Activated T-cell treated with anti-CD3 and anti-CD28 coated beads, Interleukin-2, amount 50 U/mL, for 24 hours (primary cell): ENCODE data around the gene CCDC17.

ENCODE experiments used
- DNase-seq: peaks from one replicate; pipeline ENCODE4 v3.0.0-alpha.2; 2020
- H3K27ac Mint-ChIP-seq: 2 replicates; pipeline ENCODE4 v1.8.0; 2020; ENCODE audit warnings: mild to moderate bottlenecking, mixed read lengths
- H3K27me3 Mint-ChIP-seq: 2 replicates; pipeline ENCODE4 v1.8.0; 2020; ENCODE audit warnings: mixed read lengths
- H3K36me3 Mint-ChIP-seq: 2 replicates; pipeline ENCODE4 v1.8.0; 2020; ENCODE audit warnings: low read depth, mixed read lengths
- H3K4me1 Mint-ChIP-seq: 2 replicates; pipeline ENCODE4 v1.8.0; 2020; ENCODE audit warnings: low read depth, mixed read lengths
- H3K4me3 Mint-ChIP-seq: 2 replicates; pipeline ENCODE4 v1.8.0; 2020; ENCODE audit warnings: mild to moderate bottlenecking, moderate library complexity, mixed read lengths
- H3K9me3 Mint-ChIP-seq: 2 replicates; pipeline ENCODE4 v1.8.0; 2020; ENCODE audit warnings: mixed read lengths

CCDC17 gene

GRCh38 chr1:45643978-45644377, 20.1 kb upstream of the CCDC17 start:
- no peaks in the 10 kb centered on the region for H3K27me3 Mint-ChIP-seq

GRCh38 chr1:45643321-45643720, 19.5 kb upstream of the CCDC17 start:
- no peaks in the 10 kb centered on the region for H3K9me3 Mint-ChIP-seq

More at GRCh38 chr1:45643978-45644377, 20.1 kb upstream of the CCDC17 start:
- Mint-ChIP-seq H3K4me3 (no peak overlapping the region), H3K9me3 (no peaks in the 10 kb centered on the region), H3K36me3 (peaks cover 77% of the 10 kb centered on the region), H3K27ac (no peak overlapping the region), H3K4me1 (peaks cover 2% of the 10 kb centered on the region)
- no peak for DNase-seq

GRCh38 chr1:45640293-45640692, 16.4 kb upstream of the CCDC17 start:
- no peak overlapping the region for H3K27ac Mint-ChIP-seq
- DNase-seq: no peak
- H3K27me3 Mint-ChIP-seq: no peaks in the 10 kb centered on the region
- peaks cover 46% of the 10 kb centered on the region for H3K36me3 Mint-ChIP-seq
- no peak overlapping the region for H3K4me3 Mint-ChIP-seq
- no peaks in the 10 kb centered on the region for H3K4me1 Mint-ChIP-seq
- H3K9me3 Mint-ChIP-seq: no peaks in the 10 kb centered on the region

More at GRCh38 chr1:45643321-45643720, 19.5 kb upstream of the CCDC17 start:
- Mint-ChIP-seq H3K4me1 (peaks cover 2% of the 10 kb centered on the region), H3K4me3 (no peak overlapping the region), H3K27ac (peak overlapping the region; percentile 57), H3K27me3 (no peaks in the 10 kb centered on the region), H3K36me3 (peaks cover 70% of the 10 kb centered on the region)
- no peak for DNase-seq

- peaks cover 12% of the 10 kb centered on the region for H3K36me3 Mint-ChIP-seq
- H3K9me3 Mint-ChIP-seq: no peaks in the 10 kb centered on the region
- no peaks in the 10 kb centered on the region for H3K27me3 Mint-ChIP-seq
- H3K4me1 Mint-ChIP-seq: no peaks in the 10 kb centered on the region
- no peak for DNase-seq
- H3K4me3 Mint-ChIP-seq: no peak overlapping the region
- H3K27ac Mint-ChIP-seq: no peak overlapping the region
These were observed 11.4 kb upstream of the CCDC17 start for GRCh38 chr1:45635211-45635610.

GRCh38 chr1:45630429-45630828, 6.6 kb upstream of the CCDC17 start:
- no peaks in the 10 kb centered on the region for H3K27me3 Mint-ChIP-seq
- peaks cover 49% of the 10 kb centered on the region for H3K36me3 Mint-ChIP-seq
- DNase-seq: no peak
- H3K27ac Mint-ChIP-seq: peak overlapping the region; percentile 36
- H3K4me1 Mint-ChIP-seq: no peaks in the 10 kb centered on the region
- H3K9me3 Mint-ChIP-seq: no peaks in the 10 kb centered on the region
- H3K4me3 Mint-ChIP-seq: no peak overlapping the region

- Mint-ChIP-seq H3K4me1 (no peaks in the 10 kb centered on the region), H3K27me3 (no peaks in the 10 kb centered on the region), H3K36me3 (peaks cover 63% of the 10 kb centered on the region), H3K27ac (peak overlapping the region; percentile 55), H3K9me3 (no peaks in the 10 kb centered on the region), H3K4me3 (no peak overlapping the region)
- no peak for DNase-seq
These were observed 5.2 kb upstream of the CCDC17 start for GRCh38 chr1:45629035-45629434.

GRCh38 chr1:45622524-45623394, 1.1 kb downstream of the CCDC17 start:
- H3K9me3 Mint-ChIP-seq: no peaks in the 10 kb centered on the region
- peaks cover 4% of the 10 kb centered on the region for H3K4me1 Mint-ChIP-seq
- H3K4me3 Mint-ChIP-seq: no peak overlapping the region
- H3K27ac Mint-ChIP-seq: peak overlapping the region; percentile 75
- DNase-seq: no peak
- peaks cover 81% of the 10 kb centered on the region for H3K36me3 Mint-ChIP-seq
- H3K27me3 Mint-ChIP-seq: no peaks in the 10 kb centered on the region

GRCh38 chr1:45621895-45622523, 1.8 kb downstream of the CCDC17 start:
- no peak for DNase-seq
- Mint-ChIP-seq H3K4me3 (no peak overlapping the region), H3K4me1 (peaks cover 4% of the 10 kb centered on the region), H3K27ac (peak overlapping the region; percentile 67), H3K9me3 (no peaks in the 10 kb centered on the region), H3K27me3 (no peaks in the 10 kb centered on the region), H3K36me3 (peaks cover 83% of the 10 kb centered on the region)

GRCh38 chr1:45621501-45621836, 2.4 kb downstream of the CCDC17 start:
- peak overlapping the region; percentile 67 for H3K27ac Mint-ChIP-seq
- DNase-seq: no peak

GRCh38 chr1:45620588-45621500, 3.0 kb downstream of the CCDC17 start:
- Mint-ChIP-seq H3K4me3 (no peak overlapping the region), H3K27ac (peak overlapping the region; percentile 87), H3K9me3 (no peaks in the 10 kb centered on the region), H3K36me3 (peaks cover 85% of the 10 kb centered on the region), H3K27me3 (no peaks in the 10 kb centered on the region), H3K4me1 (peaks cover 5% of the 10 kb centered on the region)
- DNase-seq: no peak

More at GRCh38 chr1:45621501-45621836, 2.4 kb downstream of the CCDC17 start:
- no peaks in the 10 kb centered on the region for H3K27me3 Mint-ChIP-seq
- H3K4me1 Mint-ChIP-seq: peaks cover 4% of the 10 kb centered on the region
- H3K4me3 Mint-ChIP-seq: no peak overlapping the region
- H3K9me3 Mint-ChIP-seq: no peaks in the 10 kb centered on the region
- H3K36me3 Mint-ChIP-seq: peaks cover 84% of the 10 kb centered on the region

- no peaks in the 10 kb centered on the region for H3K27me3 Mint-ChIP-seq
- no peaks in the 10 kb centered on the region for H3K9me3 Mint-ChIP-seq
- H3K36me3 Mint-ChIP-seq: peaks cover 86% of the 10 kb centered on the region
- H3K4me3 Mint-ChIP-seq: no peak overlapping the region
- DNase-seq: no peak
- peaks cover 5% of the 10 kb centered on the region for H3K4me1 Mint-ChIP-seq
- peak overlapping the region; percentile 87 for H3K27ac Mint-ChIP-seq
These were observed 4.5 kb downstream of the CCDC17 start for GRCh38 chr1:45619149-45619921.

GRCh38 chr1:45617618-45618017, 6.2 kb downstream of the CCDC17 start:
- Mint-ChIP-seq H3K4me3 (no peak overlapping the region), H3K27ac (peak overlapping the region; percentile 73), H3K4me1 (peaks cover 5% of the 10 kb centered on the region)

GRCh38 chr1:45615885-45616284, 8.0 kb downstream of the CCDC17 start:
- Mint-ChIP-seq H3K27me3 (no peaks in the 10 kb centered on the region), H3K36me3 (peaks cover 96% of the 10 kb centered on the region), H3K27ac (peak overlapping the region; percentile 73)

More at GRCh38 chr1:45617618-45618017, 6.2 kb downstream of the CCDC17 start:
- no peaks in the 10 kb centered on the region for H3K9me3 Mint-ChIP-seq
- H3K36me3 Mint-ChIP-seq: peaks cover 88% of the 10 kb centered on the region
- no peaks in the 10 kb centered on the region for H3K27me3 Mint-ChIP-seq
- DNase-seq: no peak

More at GRCh38 chr1:45615885-45616284, 8.0 kb downstream of the CCDC17 start:
- no peak for DNase-seq
- H3K4me3 Mint-ChIP-seq: no peak overlapping the region
- no peaks in the 10 kb centered on the region for H3K9me3 Mint-ChIP-seq
- peaks cover 5% of the 10 kb centered on the region for H3K4me1 Mint-ChIP-seq
